Epithelial cell of proximal tubule (primary cell): ENCODE results near the gene MAML2. TPM values are rescaled to one million over a fixed set of nuclear protein-coding genes. Genes with fewer than 3 reads are reported as not detected.

ENCODE experiments used
- DNase-seq: peaks from one replicate; pipeline ENCODE4 v3.0.0-alpha.2; 2011; ENCODE audit warnings: low read depth
- H3K4me3 ChIP-seq: 2 replicates; pipeline ENCODE4 v1.5.1; 2011; ENCODE audit warnings: low read depth, mild to moderate bottlenecking, low read length
- CTCF ChIP-seq: conservative IDR thresholded peaks from 2 replicates; pipeline ENCODE4 v1.5.1; 2012; ENCODE audit warnings: low read depth, mild to moderate bottlenecking, low read length
- total RNA-seq: library from RNA; depleted of rRNA; stranded (reverse); fragments of >200 nt; gene quantifications from 2 replicates; pipeline ENCODE4 v1.2.3, GENCODE V29; 2015

The MAML2 gene
- total RNA-seq, 1 donor from 2014 or later = 5.1 TPM

- TF ChIP-seq CTCF = no peak
- no peak for DNase-seq
- no peak overlapping the region for H3K4me3 ChIP-seq
These were observed 238.5 kb downstream of the MAML2 start for GRCh38 chr11:96104496-96104895.

GRCh38 chr11:96103721-96104120, 239.3 kb downstream of the MAML2 start:
- TF ChIP-seq CTCF = no peak
- no peak overlapping the region for H3K4me3 ChIP-seq
- DNase-seq = no peak

- TF ChIP-seq CTCF = no peak
- H3K4me3 ChIP-seq = no peak overlapping the region
- no peak for DNase-seq
These were observed 239.9 kb downstream of the MAML2 start for GRCh38 chr11:96103102-96103501.

GRCh38 chr11:96102664-96103078, 240.3 kb downstream of the MAML2 start:
- H3K4me3 ChIP-seq = no peak overlapping the region
- no peak for DNase-seq
- TF ChIP-seq CTCF = no peak

- H3K4me3 ChIP-seq = no peak overlapping the region
- TF ChIP-seq CTCF = no peak
- DNase-seq = peak; percentile 55
These were observed 241.8 kb downstream of the MAML2 start for GRCh38 chr11:96101146-96101545.

- H3K4me3 ChIP-seq = no peak overlapping the region
- no peak for TF ChIP-seq CTCF
- DNase-seq = no peak
These were observed 244.3 kb downstream of the MAML2 start for GRCh38 chr11:96098511-96099241.

- no peak for TF ChIP-seq CTCF
- H3K4me3 ChIP-seq = no peak overlapping the region
- DNase-seq = no peak
These were observed 245.1 kb downstream of the MAML2 start for GRCh38 chr11:96097844-96098421.
